Trophoblast cell (in vitro differentiated cells and primary cell): ENCODE measurements around the gene ARFIP1.

Experiments used
- DNase-seq, 2 donors: peaks; one replicate each; pipeline ENCODE4 v3.0.0-alpha.2; 2016
- H2AFZ ChIP-seq: 2 replicates; pipeline ENCODE4 v1.6.1; 2013; ENCODE audit warnings: low read length, moderate library complexity, mild to moderate bottlenecking; ENCODE audit not compliant: insufficient read depth, poor library complexity
- H2AK5ac ChIP-seq: 2 replicates; pipeline ENCODE4 v1.6.1; 2013; ENCODE audit warnings: mild to moderate bottlenecking, low read length
- H2BK120ac ChIP-seq: 2 replicates; pipeline ENCODE4 v1.6.1; 2013; ENCODE audit warnings: low read length, mild to moderate bottlenecking, moderate library complexity; ENCODE audit not compliant: insufficient read depth, poor library complexity
- H2BK12ac ChIP-seq: 2 replicates; pipeline ENCODE4 v1.6.1; 2013; ENCODE audit warnings: mild to moderate bottlenecking, low read length, moderate library complexity
- H2BK5ac ChIP-seq: 2 replicates; pipeline ENCODE4 v1.6.1; 2013; ENCODE audit warnings: low read length, low read depth, moderate library complexity, mild to moderate bottlenecking; ENCODE audit not compliant: poor library complexity
- H3K14ac ChIP-seq: 2 replicates; pipeline ENCODE4 v1.6.1; 2013; ENCODE audit warnings: mild to moderate bottlenecking, low read length
- H3K18ac ChIP-seq: 2 replicates; pipeline ENCODE4 v1.6.1; 2013; ENCODE audit warnings: mild to moderate bottlenecking, low read length
- H3K23ac ChIP-seq: 2 replicates; pipeline ENCODE4 v1.6.1; 2013; ENCODE audit warnings: low read length
- H3K27ac ChIP-seq: 2 replicates; pipeline ENCODE4 v1.5.1; 2013; ENCODE audit warnings: low read depth, mild to moderate bottlenecking, inconsistent platforms, low read length, moderate library complexity
- H3K27me3 ChIP-seq: 2 replicates; pipeline ENCODE4 v1.6.1; 2013; ENCODE audit warnings: inconsistent platforms, mild to moderate bottlenecking, low read length, moderate library complexity; ENCODE audit not compliant: insufficient read depth
- H3K36me3 ChIP-seq, 2 experiments: 1 replicate in 1 of 2; 2 replicates in 1 of 2; pipeline ENCODE4 v1.6.1; 2013; ENCODE audit warnings: low read length in 2 of 2, mild to moderate bottlenecking in 2 of 2, moderate library complexity in 1 of 2; ENCODE audit not compliant: insufficient read depth in 2 of 2, control insufficient read depth in 1 of 2
- H3K4ac ChIP-seq: 2 replicates; pipeline ENCODE4 v1.6.1; 2013; ENCODE audit warnings: low read depth, mild to moderate bottlenecking, low read length, moderate library complexity
- H3K4me1 ChIP-seq, 2 experiments: 1 replicate in 1 of 2; 2 replicates in 1 of 2; pipeline ENCODE4 v1.6.1; 2013; ENCODE audit warnings: low read length in 2 of 2, mild to moderate bottlenecking in 2 of 2, moderate library complexity in 1 of 2; ENCODE audit not compliant: insufficient read depth in 2 of 2, control insufficient read depth in 1 of 2
- H3K4me2 ChIP-seq: 2 replicates; pipeline ENCODE4 v1.6.1; 2013; ENCODE audit warnings: inconsistent platforms, mild to moderate bottlenecking, low read length, moderate library complexity
- H3K4me3 ChIP-seq: 2 replicates; pipeline ENCODE4 v1.5.1; 2013; ENCODE audit warnings: mild to moderate bottlenecking, low read depth, low read length, inconsistent platforms
- H3K79me1 ChIP-seq: one replicate; pipeline ENCODE4 v1.6.1; 2013; ENCODE audit warnings: low read length
- H3K79me2 ChIP-seq: 2 replicates; pipeline ENCODE4 v1.6.1; 2013; ENCODE audit warnings: low read length, mild to moderate bottlenecking; ENCODE audit not compliant: control insufficient read depth, insufficient read depth, poor library complexity
- H3K9ac ChIP-seq: 2 replicates; pipeline ENCODE4 v1.6.1; 2013; ENCODE audit warnings: mild to moderate bottlenecking, low read length
- H3K9me3 ChIP-seq: 2 replicates; pipeline ENCODE4 v1.6.1; 2013; ENCODE audit warnings: low read depth, mild to moderate bottlenecking, control low read depth, inconsistent platforms, low read length; ENCODE audit not compliant: insufficient read depth
- H4K12ac ChIP-seq: 2 replicates; pipeline ENCODE4 v1.6.1; 2013; ENCODE audit warnings: low read depth, mild to moderate bottlenecking, low read length, moderate library complexity
- H4K8ac ChIP-seq: 2 replicates; pipeline ENCODE4 v1.6.1; 2013; ENCODE audit warnings: low read depth, mild to moderate bottlenecking, low read length, moderate library complexity
- H4K91ac ChIP-seq: one replicate; pipeline ENCODE4 v1.6.1; 2013; ENCODE audit warnings: low read depth, mild to moderate bottlenecking, low read length, moderate library complexity
- WGBS: extraction: QIAGEN DNeasy Blood & Tissue Kit; methylation state at CpG from one replicate; pipeline ENCODE4 v1.1.7; 2013; ENCODE audit warnings: missing lambda C conversion rate; ENCODE audit not compliant: insufficient read length, insufficient coverage; ENCODE audit errors: extremely low coverage; 5-methylcytosine and 5-hydroxymethylcytosine counted together

The ARFIP1 gene

DNA sequence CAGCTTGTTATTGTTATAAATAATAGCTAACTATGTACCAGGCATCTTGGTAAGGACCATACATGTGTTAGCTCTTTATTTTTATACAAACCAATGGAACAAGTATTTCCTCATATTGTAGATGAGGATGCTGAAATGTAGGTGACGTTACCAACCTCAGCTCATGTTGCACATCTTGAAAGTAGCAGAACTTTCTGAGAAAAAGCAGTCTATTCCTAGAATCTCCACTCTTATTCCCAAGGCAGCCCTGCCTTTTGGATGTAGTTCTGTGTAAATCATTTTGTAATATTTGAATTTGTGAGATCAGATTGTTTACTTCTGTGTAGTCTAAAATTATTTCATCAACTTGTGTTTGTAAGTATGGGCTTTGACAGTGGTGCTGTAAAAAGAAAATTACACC, 161.7 kb downstream of the ARFIP1 start:
- Histone ChIP-seq H2AK5ac (no peak overlapping the region), H3K23ac (no peak overlapping the region), H3K9ac (no peak overlapping the region), H4K12ac (no peak overlapping the region), H3K4me1 (peaks cover 0 to 4% of the 10 kb centered on the region in 2 experiments), H2BK12ac (no peak overlapping the region), H3K4me2 (no peak overlapping the region), H3K4me3 (no peak overlapping the region), H3K27me3 (no peaks in the 10 kb centered on the region), H3K79me1 (peaks cover 24% of the 10 kb centered on the region), H3K79me2 (peaks cover 18% of the 10 kb centered on the region), H2BK120ac (no peak overlapping the region), H3K14ac (no peak overlapping the region), H3K9me3 (no peaks in the 10 kb centered on the region), H3K4ac (no peak overlapping the region), H4K91ac (no peak overlapping the region), H3K36me3 (peaks cover 0 to 2% of the 10 kb centered on the region in 2 experiments), H2AFZ (no peak overlapping the region), H3K18ac (no peak overlapping the region), H2BK5ac (no peak overlapping the region), H3K27ac (no peak overlapping the region), H4K8ac (no peak overlapping the region)
- DNase-seq = no peak
- no CpG with 5 or more reads among the region's 1 CpG for WGBS

DNA sequence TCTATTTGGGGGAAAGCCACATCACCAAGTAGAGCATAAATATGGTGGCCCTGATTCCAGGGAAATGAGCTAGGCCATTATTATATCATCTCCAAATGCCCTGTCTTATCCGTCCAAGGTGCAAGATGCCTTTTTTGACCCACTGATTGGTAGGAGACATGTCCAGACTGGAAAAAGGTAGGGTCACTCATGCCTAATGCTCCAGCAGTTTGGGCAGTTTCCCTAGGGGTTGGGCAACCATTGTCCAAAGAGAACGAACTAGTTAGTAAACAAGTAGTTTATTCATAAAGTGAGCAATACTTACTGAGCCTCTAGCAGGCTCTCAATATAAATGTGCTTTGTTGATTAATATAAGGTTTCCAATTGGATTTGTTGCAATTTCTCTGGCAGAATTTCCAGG, 162.6 kb downstream of the ARFIP1 start:
- H3K4ac ChIP-seq = no peak overlapping the region
- H3K27ac ChIP-seq = no peak overlapping the region
- H3K14ac ChIP-seq = no peak overlapping the region
- no peak overlapping the region for H3K4me3 ChIP-seq
- no peaks in the 10 kb centered on the region for H3K27me3 ChIP-seq
- no peak overlapping the region for H3K23ac ChIP-seq
- no peak overlapping the region for H2BK5ac ChIP-seq
- peaks cover 0 to 5% of the 10 kb centered on the region in 2 experiments for H3K36me3 ChIP-seq
- H3K4me1 ChIP-seq = peaks cover 0 to 4% of the 10 kb centered on the region in 2 experiments
- no peak overlapping the region for H3K9ac ChIP-seq
- no peak overlapping the region for H2BK120ac ChIP-seq
- no peak overlapping the region for H3K4me2 ChIP-seq
- H2AFZ ChIP-seq = no peak overlapping the region
- H2AK5ac ChIP-seq = no peak overlapping the region
- no CpG with 5 or more reads among the region's 2 CpGs for WGBS
- no peak for DNase-seq
- no peaks in the 10 kb centered on the region for H3K9me3 ChIP-seq
- H4K91ac ChIP-seq = no peak overlapping the region
- H3K18ac ChIP-seq = no peak overlapping the region
- H4K12ac ChIP-seq = no peak overlapping the region
- H3K79me2 ChIP-seq = peaks cover 9% of the 10 kb centered on the region
- H3K79me1 ChIP-seq = peaks cover 14% of the 10 kb centered on the region
- H4K8ac ChIP-seq = no peak overlapping the region
- H2BK12ac ChIP-seq = no peak overlapping the region

DNA sequence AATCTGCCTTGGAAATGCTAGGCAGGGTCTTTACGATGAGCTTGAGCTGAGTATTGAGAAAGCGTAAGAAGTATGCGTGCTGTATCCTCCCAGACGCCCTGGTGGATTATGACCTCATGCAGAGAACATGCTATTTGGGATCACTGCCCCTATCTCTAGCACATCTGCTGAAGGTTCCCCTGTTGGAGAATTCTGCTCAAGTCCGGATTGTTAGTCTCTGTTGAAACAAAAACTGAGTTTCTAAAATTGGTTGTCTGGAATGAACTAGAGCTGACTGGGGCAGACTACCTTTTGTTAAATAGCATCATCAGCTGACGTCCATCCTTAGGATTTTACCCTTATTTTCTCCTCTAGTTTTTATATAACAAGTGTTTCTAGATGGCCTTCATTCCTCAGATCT, 163.9 kb downstream of the ARFIP1 start:
- Histone ChIP-seq H3K36me3 (peaks cover 0 to 5% of the 10 kb centered on the region in 2 experiments), H3K23ac (no peak overlapping the region), H3K4me3 (no peak overlapping the region), H3K9ac (no peak overlapping the region), H2AFZ (no peak overlapping the region), H2BK120ac (no peak overlapping the region), H2AK5ac (no peak overlapping the region), H3K79me1 (peaks cover 5% of the 10 kb centered on the region), H3K18ac (no peak overlapping the region), H3K4me2 (peak overlapping the region; percentile 4), H3K27me3 (no peaks in the 10 kb centered on the region), H3K9me3 (no peaks in the 10 kb centered on the region), H3K14ac (no peak overlapping the region), H4K8ac (no peak overlapping the region), H3K4ac (no peak overlapping the region), H3K79me2 (peaks cover 5% of the 10 kb centered on the region), H2BK5ac (no peak overlapping the region), H2BK12ac (no peak overlapping the region), H4K91ac (no peak overlapping the region), H3K27ac (peak overlapping the region; percentile 73), H3K4me1 (peaks cover 0 to 4% of the 10 kb centered on the region in 2 experiments), H4K12ac (no peak overlapping the region)
- WGBS = no CpG with 5 or more reads among the region's 6 CpGs
- DNase-seq = peak; percentile 91 to 97

DNA sequence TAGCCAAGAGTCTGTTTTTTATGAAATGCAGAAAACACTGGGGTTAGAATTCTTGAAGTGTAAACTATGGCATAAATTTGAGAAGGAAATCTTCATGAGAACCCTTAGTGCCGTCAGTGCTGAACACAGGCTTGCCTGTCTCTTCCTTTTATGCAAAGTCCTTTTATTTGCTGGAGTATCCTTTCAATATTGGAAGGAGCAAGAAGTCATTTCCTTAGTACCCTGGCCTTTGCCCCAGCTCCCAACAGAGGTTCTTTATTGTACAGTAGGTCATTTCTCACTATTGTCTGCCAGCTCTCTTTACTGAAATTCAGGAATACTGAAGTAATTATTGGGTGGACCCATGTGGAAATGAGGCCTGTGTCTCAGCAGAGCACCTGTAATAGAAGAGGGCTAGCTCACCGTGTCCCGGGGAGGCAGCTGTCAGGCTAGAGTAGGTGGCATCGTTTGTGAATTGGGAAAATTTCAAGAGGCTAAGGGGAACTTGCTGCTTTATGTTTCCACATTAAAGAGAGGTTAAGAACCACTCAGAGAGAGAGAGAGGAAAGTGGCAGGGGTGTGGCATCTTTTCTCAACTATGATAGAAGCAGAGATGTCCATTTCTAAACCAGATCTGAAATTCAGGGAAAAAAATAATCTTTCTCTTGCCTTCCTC, 165.0 kb downstream of the ARFIP1 start:
- Histone ChIP-seq H3K36me3 (peaks cover 2 to 9% of the 10 kb centered on the region in 2 experiments), H2BK5ac (no peak overlapping the region), H3K4me2 (no peak overlapping the region), H4K91ac (no peak overlapping the region), H3K79me2 (peaks cover 3% of the 10 kb centered on the region), H3K27me3 (no peaks in the 10 kb centered on the region), H3K23ac (no peak overlapping the region), H4K8ac (no peak overlapping the region), H2AFZ (no peak overlapping the region), H3K4me1 (peaks cover 0 to 4% of the 10 kb centered on the region in 2 experiments), H3K18ac (no peak overlapping the region), H3K9me3 (no peaks in the 10 kb centered on the region), H2BK120ac (no peak overlapping the region), H2AK5ac (no peak overlapping the region), H3K27ac (peak overlapping the region; percentile 28), H3K14ac (no peak overlapping the region), H3K79me1 (peaks cover 5% of the 10 kb centered on the region), H2BK12ac (no peak overlapping the region), H3K4me3 (no peak overlapping the region), H3K9ac (no peak overlapping the region), H3K4ac (no peak overlapping the region), H4K12ac (no peak overlapping the region)
- DNase-seq = no peak
- no CpG with 5 or more reads among the region's 4 CpGs for WGBS
